GM12878 (cell line): ENCODE results near the gene LAMB4. TPM values are rescaled to one million over a fixed set of nuclear protein-coding genes. Genes with fewer than 3 reads are reported as not detected.

ENCODE experiments used
- ATAC-seq: fragments of 200-7000 bp; cut with Tn5 transposase; 3 replicates; pipeline ENCODE4 v1.9.1; 2020; ENCODE audit warnings: mild to moderate bottlenecking, moderate library complexity
- BruUV-seq: library from RNA; stranded (reverse); fragments of 400-500 nt; replicated peaks from 2 replicates; lab custom pipeline; 2021; lab: Mats Ljungman, UMichigan
- CTCF ChIA-PET: fragments of 300-600 bp; sonication (Branson Sonifier 250); formaldehyde crosslinking; extraction: SDS; loops from one replicate; lab custom pipeline; 2021; ENCODE audit warnings: inconsistent platforms; lab: Yijun Ruan, JAX
- POLR2A ChIA-PET: fragments of 350-600 bp; formaldehyde crosslinking; extraction: SDS; loops from one replicate; lab custom pipeline; 2021; ENCODE audit warnings: inconsistent platforms; lab: Charles Lee
- RAD21 ChIA-PET: fragments of 300-600 bp; sonication (Branson Sonifier 250); formaldehyde crosslinking; loops from one replicate; lab custom pipeline; 2023; ENCODE audit warnings: antibody characterized with exemption; ENCODE audit not compliant: unreplicated experiment; lab: Charles Lee
- SMC1A ChIA-PET: fragments of 300-600 bp; sonication (Branson Sonifier 250); formaldehyde crosslinking; loops from one replicate; lab custom pipeline; 2023; ENCODE audit not compliant: unreplicated experiment, uncharacterized antibody; lab: Charles Lee
- DNase-seq: peaks from one replicate; pipeline ENCODE4 v3.0.0-alpha.2; 2011; ENCODE audit warnings: low read depth, low spot score
- FAIRE-seq: peaks from 3 replicates; lab custom pipeline; 2011; peaks lifted over from hg19 to GRCh38; lab: Jason Lieb, UNC
- H2AFZ ChIP-seq: 2 replicates; pipeline ENCODE4 v1.6.0; 2011; ENCODE audit warnings: low read depth, low read length, control low read depth; ENCODE audit not compliant: control insufficient read depth
- H3K27ac ChIP-seq: 2 replicates; pipeline ENCODE4 v1.5.1; 2011; ENCODE audit warnings: control low read depth; ENCODE audit not compliant: control insufficient read depth, insufficient read depth
- H3K27me3 ChIP-seq, 2 experiments: replicated peaks in 1 of 2; 2 replicates each; pipeline versions ENCODE4 v1.6.0 to v1.6.1; 2011; ENCODE audit warnings: low read length in 1 of 2; ENCODE audit not compliant: control insufficient read depth in 2 of 2, insufficient read depth in 2 of 2
- H3K36me3 ChIP-seq, 2 experiments: 2 replicates each; pipeline ENCODE4 v1.5.1; 2011; ENCODE audit warnings: low read length in 1 of 2; ENCODE audit not compliant: control insufficient read depth in 2 of 2, insufficient read depth in 2 of 2
- H3K4me1 ChIP-seq: 2 replicates; pipeline ENCODE4 v1.6.1; 2011; ENCODE audit warnings: mild to moderate bottlenecking, low read length, moderate library complexity, mixed read lengths; ENCODE audit not compliant: control insufficient read depth, insufficient read depth
- H3K4me2 ChIP-seq: 2 replicates; pipeline ENCODE4 v1.6.0; 2011; ENCODE audit warnings: control low read depth; ENCODE audit not compliant: control insufficient read depth, insufficient read depth
- H3K4me3 ChIP-seq: fragments of 200-600 bp; sonication (generic); 2 replicates; pipeline ENCODE4 v1.5.1; 2016
- H3K79me2 ChIP-seq: 2 replicates; pipeline ENCODE4 v1.6.0; 2011; ENCODE audit warnings: low read length; ENCODE audit not compliant: control insufficient read depth, insufficient read depth
- H3K9ac ChIP-seq: 2 replicates; pipeline ENCODE4 v1.8.0; 2011; ENCODE audit warnings: low read length, control low read depth, mixed read lengths; ENCODE audit not compliant: control insufficient read depth, insufficient read depth
- H3K9me3 ChIP-seq: replicated peaks from 3 replicates; pipeline ENCODE4 v1.5.1; 2011; ENCODE audit warnings: mild to moderate bottlenecking, low read length; ENCODE audit not compliant: control insufficient read depth, insufficient read depth
- H4K20me1 ChIP-seq: 2 replicates; pipeline ENCODE4 v1.6.0; 2011; ENCODE audit not compliant: control insufficient read depth, insufficient read depth
- BCL11A ChIP-seq: IDR thresholded peaks from 2 replicates; pipeline ENCODE4 v1.6.1; 2011; ENCODE audit warnings: low read depth, low read length
- CBX3 ChIP-seq: fragments of 200-600 bp; sonication (generic); IDR thresholded peaks from 2 replicates; pipeline ENCODE4 v1.6.1; 2016; ENCODE audit warnings: low read depth, borderline replicate concordance
- RAD21 ChIP-seq: IDR thresholded peaks from 2 replicates; pipeline ENCODE4 v1.6.1; 2011; ENCODE audit warnings: mild to moderate bottlenecking, low read depth, low read length, moderate library complexity; ENCODE audit not compliant: insufficient read depth
- SMAD1 ChIP-seq: fragments of 450-650 bp; IDR thresholded peaks from 2 replicates; pipeline ENCODE4 v1.6.1; 2018; ENCODE audit warnings: mild to moderate bottlenecking, low read depth; ENCODE audit not compliant: partially characterized antibody
- SREBF1 ChIP-seq: IDR thresholded peaks from 2 replicates; pipeline ENCODE4 v1.6.1; 2012; ENCODE audit warnings: mild to moderate bottlenecking, low read length
- WGBS: methylation state at CpG from one replicate; pipeline ENCODE4 v1.1.6; 2016; ENCODE audit warnings: low lambda C conversion rate; ENCODE audit not compliant: insufficient replicate concordance, insufficient coverage; ENCODE audit errors: missing lambda C conversion rate; 5-methylcytosine and 5-hydroxymethylcytosine counted together
- in situ Hi-C: fragments of 300-500 bp; cut with MboI; formaldehyde crosslinking; loops from 9 replicates; pipeline ENCODE4 v1.14.3; 2018; ENCODE audit warnings: mixed read lengths
- intact Hi-C: fragments of 100-400 bp; cut with micrococcal nuclease; formaldehyde crosslinking; loops from one replicate; pipeline ENCODE4 v1.14.2; 2022; ENCODE audit not compliant: unreplicated experiment
- polyA plus RNA-seq, 11 experiments: library from polyadenylated mRNA; depleted of rRNA in 4 of 11; unstranded in 6 of 11; stranded (reverse) in 5 of 11; fragments of >200 nt; fragmentation: Nextera tagmentation in 4 of 11; fragmentation: Illumina TruSeq in 1 of 11; extraction: Ambion mirVana in 4 of 11; extraction: Trizol in 1 of 11; gene quantifications; 1 replicate in 1 of 11; 2 replicates in 10 of 11; pipeline versions ENCODE4 v1.2.1 to v1.2.3, GENCODE V29; 2011 to 2016; ENCODE audit warnings: inconsistent platforms in 2 of 11, missing spikeins in 2 of 11, low read depth in 1 of 11
- total RNA-seq, 4 experiments: library from RNA; depleted of rRNA in 3 of 4; stranded (reverse); fragments of >200 nt in 3 of 4; fragmentation: Illumina TruSeq in 1 of 4; extraction: Trizol in 1 of 4; gene quantifications; 2 replicates each; pipeline versions ENCODE4 v1.2.1 to v1.2.3, GENCODE V29; 2013 to 2021
- TF ChIP-seq, protein P1 (sequence below): IDR thresholded peaks from 2 replicates; pipeline ENCODE4 v1.6.1; 2012; ENCODE audit warnings: low read depth, low read length, improper control_type of control experiment
- TF ChIP-seq, protein P2 (sequence below): IDR thresholded peaks from 2 replicates; pipeline ENCODE4 v1.6.1; 2012; ENCODE audit warnings: low read depth, low read length, improper control_type of control experiment
- TF ChIP-seq, protein P3 (sequence below): IDR thresholded peaks from 2 replicates; pipeline ENCODE4 v1.6.1; 2011; ENCODE audit warnings: borderline replicate concordance, low read depth, mild to moderate bottlenecking, moderate library complexity, low read length; ENCODE audit not compliant: insufficient read depth, poor library complexity, severe bottlenecking
- TF ChIP-seq, protein P4 (sequence below): fragments of 450-650 bp; IDR thresholded peaks from 2 replicates; pipeline ENCODE4 v1.6.1; 2018; ENCODE audit warnings: mild to moderate bottlenecking, low read depth, moderate library complexity; ENCODE audit not compliant: partially characterized antibody
- TF ChIP-seq, protein P5 (sequence below): fragments of 450-650 bp; IDR thresholded peaks from 2 replicates; pipeline ENCODE4 v1.6.1; 2016; ENCODE audit warnings: mild to moderate bottlenecking, moderate library complexity, borderline replicate concordance

LAMB4 gene
- total and polyA plus RNA-seq, 10 of the 15 experiments (the other 5 are each of a cell fraction or from before 2014, with no cell fraction given): 0.04 to 0.06 TPM; not detected in 8

DNA sequence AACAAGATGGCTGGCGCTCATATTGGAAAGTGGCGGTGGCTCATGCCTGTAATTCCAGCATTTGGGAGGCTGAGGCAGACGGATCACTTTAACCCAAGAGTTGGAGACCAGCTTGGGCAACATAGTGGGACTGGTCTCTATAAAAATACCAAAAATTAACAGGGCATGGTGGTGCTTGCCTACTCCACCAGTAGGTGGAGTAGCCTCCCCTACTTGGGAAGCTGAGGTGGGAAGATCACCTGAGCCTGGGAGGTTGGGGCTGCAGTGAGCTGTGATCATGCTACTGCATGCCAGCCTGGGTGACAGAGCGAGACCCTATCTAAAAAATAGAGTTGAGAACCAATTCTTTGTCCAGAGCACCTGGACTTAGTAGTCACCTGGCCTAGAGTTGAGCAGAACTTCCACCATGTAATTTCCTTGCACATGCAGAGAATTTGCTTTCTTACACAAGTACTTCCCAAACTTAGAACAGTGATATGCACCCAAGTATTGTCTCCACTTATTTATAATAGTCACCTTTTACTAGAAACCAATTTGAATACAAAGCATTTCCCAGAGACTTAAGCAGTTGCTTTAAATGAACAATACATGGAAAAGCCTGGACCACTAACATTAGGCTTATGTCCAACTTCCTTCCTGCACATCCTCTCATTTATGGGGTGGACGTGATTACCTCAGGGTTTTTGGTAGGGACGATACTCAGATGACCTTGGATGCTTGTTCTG is 15.9 kb downstream of the LAMB4 start:
- FAIRE-seq (peak; percentile 77), DNase-seq (no peak), ATAC-seq (peak; percentile 95)
- ChIA-PET POLR2A (interaction anchor here (1.6 kb wide), 1 partner anchor 31 kb away, joined by 9 read pairs; no protein-coding TSS in a partner anchor), CTCF (interaction anchor here (0.7 to 11.0 kb wide), 24 partner anchors 8 to 433 kb away, joined by 3 to 254 read pairs (median 6); partner anchors contain the start of gene LAMB4), RAD21 (interaction anchor here (0.6 to 6.3 kb wide), 13 partner anchors 14 to 383 kb away, joined by 3 to 142 read pairs (median 5); no protein-coding TSS in a partner anchor), SMC1A (interaction anchor here (0.7 to 3.4 kb wide), 12 partner anchors 8 to 382 kb away, joined by 3 to 130 read pairs (median 7); partner anchors contain the start of gene LAMB4)
- no peak overlapping the region for H3K4me2 ChIP-seq
- H3K27ac ChIP-seq: no peak overlapping the region
- intact Hi-C loops: loop anchor here (1.0 to 5.0 kb wide), 2 partner anchors 32 to 348 kb away; no protein-coding TSS in a partner anchor
- no peaks in the 10 kb centered on the region for H4K20me1 ChIP-seq
- no peak overlapping the region for H3K9ac ChIP-seq
- no peaks in the 10 kb centered on the region for H3K4me1 ChIP-seq
- WGBS: 24% methylated on average over 6 of the region's 6 CpGs
- BruUV-seq: no TSS peak
- no peak overlapping the region for H2AFZ ChIP-seq
- H3K36me3 ChIP-seq: no peaks in the 10 kb centered on the region
- no peak overlapping the region for H3K4me3 ChIP-seq
- H3K9me3 ChIP-seq: no peaks in the 10 kb centered on the region
- no peaks in the 10 kb centered on the region for H3K79me2 ChIP-seq
- H3K27me3 ChIP-seq: no peaks in the 10 kb centered on the region
- in situ Hi-C loops: loop anchor here (5.0 kb wide), 1 partner anchor 33 kb away; no protein-coding TSS in a partner anchor
- TF ChIP-seq BCL11A: no peak
- TF ChIP-seq CBX3: no peak
- TF ChIP-seq RAD21: peak; percentile 94
- TF ChIP-seq, protein P1, sequence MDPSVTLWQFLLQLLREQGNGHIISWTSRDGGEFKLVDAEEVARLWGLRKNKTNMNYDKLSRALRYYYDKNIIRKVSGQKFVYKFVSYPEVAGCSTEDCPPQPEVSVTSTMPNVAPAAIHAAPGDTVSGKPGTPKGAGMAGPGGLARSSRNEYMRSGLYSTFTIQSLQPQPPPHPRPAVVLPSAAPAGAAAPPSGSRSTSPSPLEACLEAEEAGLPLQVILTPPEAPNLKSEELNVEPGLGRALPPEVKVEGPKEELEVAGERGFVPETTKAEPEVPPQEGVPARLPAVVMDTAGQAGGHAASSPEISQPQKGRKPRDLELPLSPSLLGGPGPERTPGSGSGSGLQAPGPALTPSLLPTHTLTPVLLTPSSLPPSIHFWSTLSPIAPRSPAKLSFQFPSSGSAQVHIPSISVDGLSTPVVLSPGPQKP: no peak
- TF ChIP-seq SMAD1: no peak
- no peak for TF ChIP-seq SREBF1
- TF ChIP-seq, protein P2, sequence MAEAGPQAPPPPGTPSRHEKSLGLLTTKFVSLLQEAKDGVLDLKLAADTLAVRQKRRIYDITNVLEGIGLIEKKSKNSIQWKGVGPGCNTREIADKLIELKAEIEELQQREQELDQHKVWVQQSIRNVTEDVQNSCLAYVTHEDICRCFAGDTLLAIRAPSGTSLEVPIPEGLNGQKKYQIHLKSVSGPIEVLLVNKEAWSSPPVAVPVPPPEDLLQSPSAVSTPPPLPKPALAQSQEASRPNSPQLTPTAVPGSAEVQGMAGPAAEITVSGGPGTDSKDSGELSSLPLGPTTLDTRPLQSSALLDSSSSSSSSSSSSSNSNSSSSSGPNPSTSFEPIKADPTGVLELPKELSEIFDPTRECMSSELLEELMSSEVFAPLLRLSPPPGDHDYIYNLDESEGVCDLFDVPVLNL: no peak
- TF ChIP-seq, protein P3, sequence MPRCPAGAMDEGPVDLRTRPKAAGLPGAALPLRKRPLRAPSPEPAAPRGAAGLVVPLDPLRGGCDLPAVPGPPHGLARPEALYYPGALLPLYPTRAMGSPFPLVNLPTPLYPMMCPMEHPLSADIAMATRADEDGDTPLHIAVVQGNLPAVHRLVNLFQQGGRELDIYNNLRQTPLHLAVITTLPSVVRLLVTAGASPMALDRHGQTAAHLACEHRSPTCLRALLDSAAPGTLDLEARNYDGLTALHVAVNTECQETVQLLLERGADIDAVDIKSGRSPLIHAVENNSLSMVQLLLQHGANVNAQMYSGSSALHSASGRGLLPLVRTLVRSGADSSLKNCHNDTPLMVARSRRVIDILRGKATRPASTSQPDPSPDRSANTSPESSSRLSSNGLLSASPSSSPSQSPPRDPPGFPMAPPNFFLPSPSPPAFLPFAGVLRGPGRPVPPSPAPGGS: no peak
- TF ChIP-seq, protein P4, sequence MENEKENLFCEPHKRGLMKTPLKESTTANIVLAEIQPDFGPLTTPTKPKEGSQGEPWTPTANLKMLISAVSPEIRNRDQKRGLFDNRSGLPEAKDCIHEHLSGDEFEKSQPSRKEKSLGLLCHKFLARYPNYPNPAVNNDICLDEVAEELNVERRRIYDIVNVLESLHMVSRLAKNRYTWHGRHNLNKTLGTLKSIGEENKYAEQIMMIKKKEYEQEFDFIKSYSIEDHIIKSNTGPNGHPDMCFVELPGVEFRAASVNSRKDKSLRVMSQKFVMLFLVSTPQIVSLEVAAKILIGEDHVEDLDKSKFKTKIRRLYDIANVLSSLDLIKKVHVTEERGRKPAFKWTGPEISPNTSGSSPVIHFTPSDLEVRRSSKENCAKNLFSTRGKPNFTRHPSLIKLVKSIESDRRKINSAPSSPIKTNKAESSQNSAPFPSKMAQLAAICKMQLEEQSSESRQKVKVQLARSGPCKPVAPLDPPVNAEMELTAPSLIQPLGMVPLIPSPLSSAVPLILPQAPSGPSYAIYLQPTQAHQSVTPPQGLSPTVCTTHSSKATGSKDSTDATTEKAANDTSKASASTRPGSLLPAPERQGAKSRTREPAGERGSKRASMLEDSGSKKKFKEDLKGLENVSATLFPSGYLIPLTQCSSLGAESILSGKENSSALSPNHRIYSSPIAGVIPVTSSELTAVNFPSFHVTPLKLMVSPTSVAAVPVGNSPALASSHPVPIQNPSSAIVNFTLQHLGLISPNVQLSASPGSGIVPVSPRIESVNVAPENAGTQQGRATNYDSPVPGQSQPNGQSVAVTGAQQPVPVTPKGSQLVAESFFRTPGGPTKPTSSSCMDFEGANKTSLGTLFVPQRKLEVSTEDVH: no peak
- TF ChIP-seq, protein P5, sequence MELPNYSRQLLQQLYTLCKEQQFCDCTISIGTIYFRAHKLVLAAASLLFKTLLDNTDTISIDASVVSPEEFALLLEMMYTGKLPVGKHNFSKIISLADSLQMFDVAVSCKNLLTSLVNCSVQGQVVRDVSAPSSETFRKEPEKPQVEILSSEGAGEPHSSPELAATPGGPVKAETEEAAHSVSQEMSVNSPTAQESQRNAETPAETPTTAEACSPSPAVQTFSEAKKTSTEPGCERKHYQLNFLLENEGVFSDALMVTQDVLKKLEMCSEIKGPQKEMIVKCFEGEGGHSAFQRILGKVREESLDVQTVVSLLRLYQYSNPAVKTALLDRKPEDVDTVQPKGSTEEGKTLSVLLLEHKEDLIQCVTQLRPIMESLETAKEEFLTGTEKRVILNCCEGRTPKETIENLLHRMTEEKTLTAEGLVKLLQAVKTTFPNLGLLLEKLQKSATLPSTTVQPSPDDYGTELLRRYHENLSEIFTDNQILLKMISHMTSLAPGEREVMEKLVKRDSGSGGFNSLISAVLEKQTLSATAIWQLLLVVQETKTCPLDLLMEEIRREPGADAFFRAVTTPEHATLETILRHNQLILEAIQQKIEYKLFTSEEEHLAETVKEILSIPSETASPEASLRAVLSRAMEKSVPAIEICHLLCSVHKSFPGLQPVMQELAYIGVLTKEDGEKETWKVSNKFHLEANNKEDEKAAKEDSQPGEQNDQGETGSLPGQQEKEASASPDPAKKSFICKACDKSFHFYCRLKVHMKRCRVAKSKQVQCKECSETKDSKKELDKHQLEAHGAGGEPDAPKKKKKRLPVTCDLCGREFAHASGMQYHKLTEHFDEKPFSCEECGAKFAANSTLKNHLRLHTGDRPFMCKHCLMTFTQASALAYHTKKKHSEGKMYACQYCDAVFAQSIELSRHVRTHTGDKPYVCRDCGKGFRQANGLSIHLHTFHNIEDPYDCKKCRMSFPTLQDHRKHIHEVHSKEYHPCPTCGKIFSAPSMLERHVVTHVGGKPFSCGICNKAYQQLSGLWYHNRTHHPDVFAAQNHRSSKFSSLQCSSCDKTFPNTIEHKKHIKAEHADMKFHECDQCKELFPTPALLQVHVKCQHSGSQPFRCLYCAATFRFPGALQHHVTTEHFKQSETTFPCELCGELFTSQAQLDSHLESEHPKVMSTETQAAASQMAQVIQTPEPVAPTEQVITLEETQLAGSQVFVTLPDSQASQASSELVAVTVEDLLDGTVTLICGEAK: no peak
